Measurements from ENCODE around the gene PLA2G15.

PLA2G15 gene

DNA sequence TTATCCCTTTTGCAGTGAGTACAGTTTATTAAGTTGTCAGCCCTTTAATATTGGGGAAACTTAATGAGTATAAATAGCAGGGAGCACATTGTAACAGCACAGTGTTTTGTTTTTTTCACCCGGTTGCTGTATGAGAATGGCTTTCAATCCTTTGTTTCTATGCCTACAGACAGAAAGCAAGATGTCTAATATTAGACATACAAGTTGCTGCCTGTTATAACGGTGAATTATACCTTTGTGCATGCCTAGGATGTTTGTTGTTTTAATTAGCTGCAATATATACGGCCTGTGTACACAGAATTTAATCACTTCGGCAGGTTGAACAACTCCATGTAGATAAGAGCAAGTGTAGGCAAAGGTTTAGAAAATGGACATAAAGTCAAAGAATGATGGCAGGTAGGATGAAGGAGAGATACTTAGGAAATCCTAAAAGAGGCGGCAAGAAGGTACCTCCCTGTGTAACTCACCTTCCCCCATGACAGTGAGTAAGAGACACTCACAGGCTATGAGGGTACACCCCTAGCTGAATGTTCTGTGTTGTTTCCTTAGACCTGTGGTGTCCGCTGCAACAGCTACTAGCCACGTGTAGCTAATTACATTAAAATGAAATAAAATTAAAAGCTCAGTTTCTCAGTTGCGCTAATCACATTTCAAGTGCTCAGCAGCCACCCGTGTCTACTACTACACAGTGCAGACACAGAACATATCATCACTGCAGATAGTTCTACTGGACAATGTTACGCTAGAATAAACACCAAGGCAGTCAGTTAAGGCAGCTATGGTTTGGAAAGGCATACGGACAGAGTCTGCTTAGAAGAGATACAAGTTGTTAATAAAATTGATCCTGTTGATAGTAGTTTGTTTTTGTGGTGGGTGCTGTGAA is 54.6 kb downstream of the PLA2G15 start:
- no peak for DNase-seq

DNA sequence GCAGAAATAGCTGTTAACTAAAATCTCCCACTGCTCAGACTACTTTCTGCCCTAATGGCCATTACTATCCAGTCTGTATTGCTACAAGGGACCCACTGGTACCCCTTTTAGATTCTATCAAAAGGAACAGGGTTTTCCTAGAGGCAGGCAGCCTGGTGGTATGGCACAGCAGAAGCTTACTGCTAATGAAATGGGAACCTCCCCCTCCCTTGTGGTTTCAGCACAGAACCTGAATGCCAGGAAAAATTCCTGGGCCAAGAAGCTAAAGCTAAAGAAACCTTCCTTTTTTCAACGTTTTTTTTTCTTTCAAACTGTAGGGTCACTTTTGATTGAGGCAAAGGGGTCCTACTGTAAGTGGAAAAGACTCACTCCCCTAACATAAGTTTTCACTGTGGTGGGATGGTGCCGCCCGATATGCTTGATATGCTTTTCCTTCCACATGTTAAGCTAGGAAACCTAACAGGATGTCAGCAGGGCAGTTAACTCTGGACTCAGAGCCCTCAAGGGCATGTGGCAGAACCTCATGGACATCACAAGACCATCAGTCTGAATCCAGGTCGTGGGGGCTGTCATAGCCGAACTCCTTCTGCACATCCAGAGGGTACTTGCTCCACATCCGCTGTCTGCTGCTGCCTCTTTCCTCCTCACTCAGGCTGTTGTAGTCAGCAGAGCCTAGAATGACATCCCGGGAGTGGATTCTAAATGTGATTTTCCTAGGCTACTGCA is 55.7 kb downstream of the PLA2G15 start:
- DNase-seq, result no peak

DNA sequence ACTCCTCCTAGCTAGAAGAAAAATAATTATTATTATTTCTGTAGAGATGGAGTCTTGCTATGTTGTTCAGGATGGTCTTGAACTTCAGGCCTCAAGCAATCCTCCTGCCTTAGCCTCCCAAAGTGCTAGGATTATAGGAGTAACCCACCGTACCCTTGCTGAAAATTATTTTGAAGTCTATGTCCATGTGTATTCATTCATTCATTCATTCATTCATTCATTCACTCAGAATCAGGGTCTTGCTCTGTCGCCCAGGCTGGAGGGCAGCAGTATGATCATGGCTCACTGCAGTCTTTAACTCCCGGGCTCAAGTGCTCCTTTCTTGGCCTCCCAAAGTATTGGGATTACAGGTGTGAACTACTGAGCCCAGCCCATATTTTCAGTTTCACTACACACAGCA is 61.5 kb downstream of the PLA2G15 start:
- no peak for DNase-seq

DNA sequence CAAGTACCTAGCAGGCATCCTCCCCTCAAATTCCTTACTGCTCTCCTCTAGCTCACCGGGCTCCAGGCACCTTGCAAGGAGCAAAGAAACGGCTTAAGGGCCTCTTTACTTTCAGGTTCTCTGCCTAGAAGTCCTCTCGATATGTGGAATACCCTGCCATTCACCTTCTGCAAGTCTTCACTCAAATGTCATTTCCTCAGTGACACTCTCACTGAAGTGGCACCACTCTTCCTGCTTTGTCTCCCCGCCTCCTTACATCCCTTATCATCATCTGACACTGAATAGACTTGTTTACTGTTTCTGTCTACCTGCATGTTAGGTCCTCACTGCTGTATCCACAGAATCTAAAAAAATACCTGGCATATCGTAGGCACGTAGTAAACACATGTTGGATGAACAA is 64.6 kb downstream of the PLA2G15 start:
- DNase-seq, result no peak

DNA sequence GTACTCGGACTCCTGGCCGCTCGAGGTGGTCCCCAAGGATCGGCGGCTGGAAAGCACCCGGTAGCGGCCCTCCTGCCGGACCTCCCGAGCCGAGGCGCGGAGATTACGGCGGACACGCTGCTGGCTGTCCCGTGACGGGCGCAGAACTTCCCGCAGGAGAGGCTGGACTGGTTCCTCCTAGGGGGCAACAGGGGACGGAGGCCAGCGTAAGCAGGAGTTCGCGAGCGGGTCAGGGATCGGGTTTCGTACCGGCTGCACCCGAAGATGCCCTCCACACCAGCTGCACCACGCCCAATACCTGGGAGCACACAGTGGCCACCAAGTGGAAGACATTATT is 65.2 kb downstream of the PLA2G15 start:
- DNase-seq, result peak; percentile 14

All from activated naive CD4-positive, alpha-beta T cell treated with anti-CD3 and anti-CD28 coated beads, Interleukin-2, amount 50 U/mL, for 16 hours (primary cell).